ENCODE results near the gene ABLIM3. TPM values are rescaled to one million over a fixed set of nuclear protein-coding genes. Genes with fewer than 3 reads are reported as not detected.

ABLIM3 gene
- total RNA-seq, 1 experiment from 2014 or later = 111 TPM

DNA sequence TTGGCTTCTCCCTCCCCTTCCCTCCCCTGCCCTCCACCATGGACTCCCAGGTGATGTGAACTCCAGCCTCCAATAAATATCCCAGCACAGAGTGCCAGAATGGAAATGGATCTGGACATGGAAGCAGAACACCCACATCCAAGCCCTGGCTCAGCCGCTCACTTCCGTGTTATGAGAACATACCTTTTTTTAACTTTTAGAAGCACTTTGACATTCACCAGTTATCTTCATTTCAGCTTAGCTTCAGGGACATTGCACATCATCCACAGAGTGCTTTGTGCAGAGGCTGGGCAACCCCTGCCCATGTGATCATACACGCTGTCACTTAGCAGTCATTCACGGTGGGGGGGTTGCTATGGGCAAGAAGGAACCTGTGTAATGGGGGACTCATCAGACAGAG lies 139.5 kb downstream of the ABLIM3 start:
- ChIA-PET CTCF (no interaction called here), POLR2A (ENCODE audit: unreplicated experiment) (no interaction called here)
- Histone ChIP-seq H3K36me3 (ENCODE audit: low read depth) (no peaks in the 10 kb centered on the region), H3K4me2 (no peak overlapping the region), H3K9me2 (ENCODE audit: insufficient read depth) (no peaks in the 10 kb centered on the region), H3K27ac (no peak overlapping the region), H3K4me3 (no peak overlapping the region), H3K9me3 (ENCODE audit: insufficient read depth, low read depth) (no peaks in the 10 kb centered on the region), H3F3A (ENCODE audit: insufficient read depth, low read depth) (no peaks in the 10 kb centered on the region), H3K4me1 (replicated peaks; ENCODE audit: insufficient read depth) (peaks cover 21% of the 10 kb centered on the region), H2AFZ (no peak overlapping the region), H3K79me2 (ENCODE audit: low read depth) (no peaks in the 10 kb centered on the region), H3K27me3 (ENCODE audit: insufficient read depth, low read depth) (no peaks in the 10 kb centered on the region), H4K20me1 (ENCODE audit: insufficient read depth) (no peaks in the 10 kb centered on the region)
- intact Hi-C loops (cut with micrococcal nuclease; ENCODE audit: unreplicated experiment) = no loop called here
- no peak for TF ChIP-seq EZH2 (IDR thresholded peaks at IDR 0.05; ENCODE audit: low read depth)
- TF ChIP-seq, protein P1, sequence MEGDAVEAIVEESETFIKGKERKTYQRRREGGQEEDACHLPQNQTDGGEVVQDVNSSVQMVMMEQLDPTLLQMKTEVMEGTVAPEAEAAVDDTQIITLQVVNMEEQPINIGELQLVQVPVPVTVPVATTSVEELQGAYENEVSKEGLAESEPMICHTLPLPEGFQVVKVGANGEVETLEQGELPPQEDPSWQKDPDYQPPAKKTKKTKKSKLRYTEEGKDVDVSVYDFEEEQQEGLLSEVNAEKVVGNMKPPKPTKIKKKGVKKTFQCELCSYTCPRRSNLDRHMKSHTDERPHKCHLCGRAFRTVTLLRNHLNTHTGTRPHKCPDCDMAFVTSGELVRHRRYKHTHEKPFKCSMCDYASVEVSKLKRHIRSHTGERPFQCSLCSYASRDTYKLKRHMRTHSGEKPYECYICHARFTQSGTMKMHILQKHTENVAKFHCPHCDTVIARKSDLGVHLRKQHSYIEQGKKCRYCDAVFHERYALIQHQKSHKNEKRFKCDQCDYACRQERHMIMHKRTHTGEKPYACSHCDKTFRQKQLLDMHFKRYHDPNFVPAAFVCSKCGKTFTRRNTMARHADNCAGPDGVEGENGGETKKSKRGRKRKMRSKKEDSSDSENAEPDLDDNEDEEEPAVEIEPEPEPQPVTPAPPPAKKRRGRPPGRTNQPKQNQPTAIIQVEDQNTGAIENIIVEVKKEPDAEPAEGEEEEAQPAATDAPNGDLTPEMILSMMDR (conservative IDR thresholded peaks at IDR 0.05) = no peak
- BruUV-seq (replicated peaks) = no TSS peak
- DNase-seq = no peak

DNA sequence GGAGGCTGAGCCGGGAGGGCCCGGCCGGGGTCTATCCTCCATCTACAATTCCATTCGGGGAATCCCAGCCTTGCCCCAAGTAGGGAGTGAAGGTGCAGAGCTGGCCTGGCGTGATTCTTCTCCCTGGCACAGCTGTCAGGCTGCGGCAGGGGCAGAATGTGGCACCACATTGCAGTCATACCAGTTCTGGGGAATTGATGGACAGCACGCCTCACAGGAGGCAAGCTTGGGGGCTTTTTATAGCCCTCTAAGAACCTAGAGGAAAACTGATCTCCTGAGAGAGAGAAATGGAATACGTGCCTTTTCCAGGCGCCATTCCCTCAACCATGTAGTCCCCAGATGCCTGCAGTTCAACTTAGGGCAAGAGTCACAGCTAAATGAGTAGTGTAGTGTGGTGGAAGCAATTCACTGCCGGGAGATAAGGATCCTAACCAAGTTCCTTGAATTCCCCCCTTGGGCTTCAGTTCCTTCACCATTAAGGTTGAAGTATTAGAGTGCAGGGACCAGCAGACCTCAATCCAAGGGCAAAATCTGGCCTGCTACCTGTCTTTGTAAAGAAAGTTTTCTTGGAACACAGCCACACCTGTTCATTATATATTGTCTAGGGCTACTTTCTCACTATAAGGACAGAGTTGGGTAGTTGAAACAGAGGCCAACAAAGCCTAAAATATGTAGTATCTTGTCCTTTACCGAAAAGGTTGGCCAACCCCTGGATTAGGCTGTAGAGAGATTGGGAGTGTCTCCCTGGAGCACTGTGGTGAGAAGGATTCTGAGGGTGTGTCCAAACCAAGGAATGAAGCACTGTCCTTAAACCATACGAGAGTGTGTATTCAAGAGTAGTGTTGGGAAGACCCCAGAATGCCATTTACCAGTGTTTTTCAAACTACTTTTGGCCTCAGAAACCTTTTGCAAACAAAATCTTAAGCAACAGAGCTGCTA lies 141.0 kb downstream of the ABLIM3 start:
- TF ChIP-seq EZH2 (IDR thresholded peaks at IDR 0.05; ENCODE audit: low read depth) = no peak
- TF ChIP-seq, protein P1 (conservative IDR thresholded peaks at IDR 0.05) = no peak
- H3K4me2 ChIP-seq = no peak overlapping the region
- intact Hi-C loops (cut with micrococcal nuclease; ENCODE audit: unreplicated experiment) = no loop called here
- H3K4me1 ChIP-seq (replicated peaks; ENCODE audit: insufficient read depth) = peaks cover 21% of the 10 kb centered on the region
- H3K36me3 ChIP-seq (ENCODE audit: low read depth) = no peaks in the 10 kb centered on the region
- DNase-seq = no peak
- H3K79me2 ChIP-seq (ENCODE audit: low read depth) = no peaks in the 10 kb centered on the region
- no peak overlapping the region for H3K4me3 ChIP-seq
- H3K9me3 ChIP-seq (ENCODE audit: insufficient read depth, low read depth) = no peaks in the 10 kb centered on the region
- no peaks in the 10 kb centered on the region for H4K20me1 ChIP-seq (ENCODE audit: insufficient read depth)
- ChIA-PET POLR2A (ENCODE audit: unreplicated experiment) (interaction anchor here (0.6 kb wide), 1 partner anchor 212 kb away, joined by 3 read pairs; no protein-coding TSS in a partner anchor), CTCF (no interaction called here)
- no peaks in the 10 kb centered on the region for H3K9me2 ChIP-seq (ENCODE audit: insufficient read depth)
- no TSS peak for BruUV-seq (replicated peaks)
- H3K27me3 ChIP-seq (ENCODE audit: insufficient read depth, low read depth) = no peaks in the 10 kb centered on the region
- no peaks in the 10 kb centered on the region for H3F3A ChIP-seq (ENCODE audit: insufficient read depth, low read depth)
- H3K27ac ChIP-seq = no peak overlapping the region
- H2AFZ ChIP-seq = no peak overlapping the region

DNA sequence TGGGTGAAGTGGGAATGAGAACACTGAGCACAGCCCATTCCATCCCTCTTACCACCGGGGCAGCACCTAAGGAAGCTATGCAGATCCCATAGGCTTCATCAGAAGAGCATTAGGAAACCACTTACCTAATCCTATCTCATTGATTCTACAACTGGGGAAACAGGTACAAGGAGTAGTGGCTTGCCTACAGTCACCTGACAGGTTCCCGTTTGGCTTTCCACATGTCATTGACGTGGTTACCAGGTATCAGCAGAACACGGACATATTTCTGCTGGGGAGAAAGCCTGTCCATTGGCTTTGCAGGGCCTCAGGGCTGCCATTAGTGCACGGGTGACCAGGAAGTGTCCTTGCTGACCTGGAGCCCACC lies 141.7 kb downstream of the ABLIM3 start:
- Histone ChIP-seq H3F3A (ENCODE audit: insufficient read depth, low read depth) (no peaks in the 10 kb centered on the region), H3K36me3 (ENCODE audit: low read depth) (no peaks in the 10 kb centered on the region), H2AFZ (no peak overlapping the region), H3K9me3 (ENCODE audit: insufficient read depth, low read depth) (no peaks in the 10 kb centered on the region), H3K79me2 (ENCODE audit: low read depth) (no peaks in the 10 kb centered on the region), H3K9me2 (ENCODE audit: insufficient read depth) (no peaks in the 10 kb centered on the region), H3K4me3 (no peak overlapping the region), H3K27ac (no peak overlapping the region), H3K27me3 (ENCODE audit: insufficient read depth, low read depth) (no peaks in the 10 kb centered on the region), H4K20me1 (ENCODE audit: insufficient read depth) (no peaks in the 10 kb centered on the region), H3K4me1 (replicated peaks; ENCODE audit: insufficient read depth) (peaks cover 21% of the 10 kb centered on the region), H3K4me2 (no peak overlapping the region)
- intact Hi-C loops (cut with micrococcal nuclease; ENCODE audit: unreplicated experiment) = no loop called here
- TF ChIP-seq EZH2 (IDR thresholded peaks at IDR 0.05; ENCODE audit: low read depth) = no peak
- TF ChIP-seq, protein P1 (conservative IDR thresholded peaks at IDR 0.05) = no peak
- no TSS peak for BruUV-seq (replicated peaks)
- CTCF ChIA-PET = no interaction called here
- POLR2A ChIA-PET (ENCODE audit: unreplicated experiment) = no interaction called here
- no peak for DNase-seq
